ENCODE results near the gene TMEM163. TPM values are rescaled to one million over a fixed set of nuclear protein-coding genes. Genes with fewer than 3 reads are reported as not detected.
"Not testable (repeated sequence)": the region's sequence is repeated elsewhere in the genome, so short reads cannot be mapped to it uniquely, and the experiment has no call there.

TMEM163 gene
- total and polyA plus RNA-seq, 8 donors = 14.8 to 30.5 (median 20.5) TPM

GRCh38 chr2:134763164-134763710, 44.4 kb upstream of the TMEM163 start:
- Histone ChIP-seq H3K9me3 (no peaks in the 10 kb centered on the region), H3K4me3 (no peak overlapping the region), H3K36me3 (no peaks in the 10 kb centered on the region), H3K27ac (no peak overlapping the region), H3K4me1 (peaks cover 0 to 12% (median 0%) of the 10 kb centered on the region in 3 donors), H3K27me3 (no peaks in the 10 kb centered on the region)
- ATAC-seq (peak; percentile 18 to 53 (median 32)), DNase-seq (no peak), FAIRE-seq (no peak)
- 44 to 49% methylated on average over 4 of the region's 4 CpGs for WGBS, 2 donors
- TF ChIP-seq CTCF (IDR thresholded peaks at IDR 0.05) = no peak
- intact Hi-C loops (cut with DNase I) = no loop called here

GRCh38 chr2:134762508-134762907, 43.7 kb upstream of the TMEM163 start:
- Histone ChIP-seq H3K4me3 (no peak overlapping the region), H3K27me3 (no peaks in the 10 kb centered on the region), H3K4me1 (peaks cover 0 to 12% (median 0%) of the 10 kb centered on the region in 3 donors), H3K9me3 (no peaks in the 10 kb centered on the region), H3K27ac (no peak overlapping the region), H3K36me3 (no peaks in the 10 kb centered on the region)
- peak; percentile 68 to 75 (median 72) for ATAC-seq
- 75 to 80% methylated on average over 2 of the region's 2 CpGs for WGBS, 2 donors
- DNase-seq = peak in 3 of 6 donors; percentile 28 to 67 (median 57)
- intact Hi-C loops (cut with DNase I) = no loop called here
- FAIRE-seq = no peak
- TF ChIP-seq CTCF (IDR thresholded peaks at IDR 0.05) = no peak

- Histone ChIP-seq H3K4me1 (peaks cover 0 to 12% (median 0%) of the 10 kb centered on the region in 3 donors), H3K36me3 (no peaks in the 10 kb centered on the region), H3K4me3 (no peak overlapping the region), H3K9me3 (no peaks in the 10 kb centered on the region), H3K27ac (no peak overlapping the region), H3K27me3 (no peaks in the 10 kb centered on the region)
- ATAC-seq = no peak
- TF ChIP-seq CTCF (IDR thresholded peaks at IDR 0.05) = no peak
- DNase-seq = no peak
- no peak for FAIRE-seq
- intact Hi-C loops (cut with DNase I) = no loop called here
Measured at GRCh38 chr2:134760385-134760784, 41.6 kb upstream of the TMEM163 start.

- TF ChIP-seq CTCF (IDR thresholded peaks at IDR 0.05) = no peak
- 62 to 75% methylated on average over 1 of the region's 1 CpG for WGBS, 2 donors
- no peak for FAIRE-seq
- Histone ChIP-seq H3K4me3 (no peak overlapping the region), H3K27me3 (no peaks in the 10 kb centered on the region), H3K27ac (no peak overlapping the region), H3K36me3 (no peaks in the 10 kb centered on the region), H3K4me1 (peaks cover 0 to 3% (median 0%) of the 10 kb centered on the region in 3 donors), H3K9me3 (no peaks in the 10 kb centered on the region)
- ATAC-seq = peak in 1 of 4 donors; percentile 40
- DNase-seq = no peak
- intact Hi-C loops (cut with DNase I) = no loop called here
Measured at GRCh38 chr2:134758633-134759032, 39.8 kb upstream of the TMEM163 start.

- FAIRE-seq, H3K9me3 ChIP-seq: not testable (repeated sequence)
- WGBS, 2 donors = 55 to 59% methylated on average over 8 of the region's 8 CpGs
Measured at GRCh38 chr2:134751981-134752380, 33.2 kb upstream of the TMEM163 start.

More at GRCh38 chr2:134751981-134752380, 33.2 kb upstream of the TMEM163 start:
- H3K4me1 ChIP-seq; H3K27me3 ChIP-seq; intact Hi-C loops (cut with DNase I); DNase-seq; H3K27ac ChIP-seq; H3K36me3 ChIP-seq; ATAC-seq; H3K4me3 ChIP-seq: not testable (repeated sequence)
